DND-41 (cell line): ENCODE data around the gene ZNF541.

Experiments
- ATAC-seq: fragments of 200-7000 bp; cut with Tn5 transposase; 3 replicates; pipeline ENCODE4 v1.9.1; 2021; ENCODE audit warnings: low read depth; ENCODE audit not compliant: insufficient read depth
- DNase-seq: peaks from one replicate; pipeline ENCODE4 v3.0.0-alpha.2; 2020
- H2AFZ ChIP-seq: 2 replicates; pipeline ENCODE4 v1.6.0; 2012; ENCODE audit warnings: low read depth, low read length
- H3K27ac ChIP-seq: 2 replicates; pipeline ENCODE4 v1.5.1; 2012; ENCODE audit warnings: low read length, inconsistent platforms
- H3K27me3 ChIP-seq: fragments of 200-600 bp; sonication (generic); 2 replicates; pipeline ENCODE4 v1.6.0; 2012; ENCODE audit warnings: low read length, mild to moderate bottlenecking, inconsistent platforms; ENCODE audit not compliant: insufficient read depth, poor library complexity
- H3K36me3 ChIP-seq: 2 replicates; pipeline ENCODE4 v1.5.1; 2012; ENCODE audit warnings: low read length, inconsistent platforms; ENCODE audit not compliant: insufficient read depth
- H3K4me1 ChIP-seq: 2 replicates; pipeline ENCODE4 v1.5.1; 2012; ENCODE audit warnings: mild to moderate bottlenecking, low read length; ENCODE audit not compliant: insufficient read depth
- H3K4me2 ChIP-seq: 2 replicates; pipeline ENCODE4 v1.6.0; 2012; ENCODE audit warnings: mild to moderate bottlenecking, moderate library complexity, low read length, inconsistent platforms; ENCODE audit not compliant: insufficient read depth
- H3K4me3 ChIP-seq, 2 experiments: fragments of 200-600 bp in 1 of 2; shearing (Covaris generic) in 1 of 2; 2 replicates each; pipeline ENCODE4 v1.5.1; 2012 to 2016; ENCODE audit warnings: inconsistent platforms in 2 of 2, low read length in 2 of 2, mild to moderate bottlenecking in 2 of 2, low read depth in 1 of 2, moderate library complexity in 1 of 2
- H3K79me2 ChIP-seq: 2 replicates; pipeline ENCODE4 v1.6.0; 2012; ENCODE audit warnings: low read length, inconsistent platforms; ENCODE audit not compliant: insufficient read depth
- H3K9ac ChIP-seq: 2 replicates; pipeline ENCODE4 v1.6.0; 2012; ENCODE audit warnings: low read depth, mild to moderate bottlenecking, inconsistent platforms, low read length, moderate library complexity
- H3K9me3 ChIP-seq: 2 replicates; pipeline ENCODE4 v1.5.1; 2012; ENCODE audit warnings: low read length, moderate library complexity, mild to moderate bottlenecking, inconsistent platforms; ENCODE audit not compliant: insufficient read depth, severe bottlenecking
- H4K20me1 ChIP-seq: 2 replicates; pipeline ENCODE4 v1.6.0; 2012; ENCODE audit warnings: low read length; ENCODE audit not compliant: insufficient read depth
- EZH2 ChIP-seq: IDR thresholded peaks from 3 replicates; pipeline ENCODE4 v1.6.1; 2012; ENCODE audit warnings: borderline replicate concordance, low read depth, mild to moderate bottlenecking, moderate library complexity, low read length, inconsistent platforms; ENCODE audit not compliant: severe bottlenecking
- TF ChIP-seq, protein P1 (sequence below): IDR thresholded peaks from 2 replicates; pipeline ENCODE4 v1.5.1; 2012; ENCODE audit warnings: borderline replicate concordance, low read length, moderate library complexity, mild to moderate bottlenecking; ENCODE audit not compliant: poor library complexity, severe bottlenecking; ENCODE audit errors: extremely low read depth

The ZNF541 gene

DNA sequence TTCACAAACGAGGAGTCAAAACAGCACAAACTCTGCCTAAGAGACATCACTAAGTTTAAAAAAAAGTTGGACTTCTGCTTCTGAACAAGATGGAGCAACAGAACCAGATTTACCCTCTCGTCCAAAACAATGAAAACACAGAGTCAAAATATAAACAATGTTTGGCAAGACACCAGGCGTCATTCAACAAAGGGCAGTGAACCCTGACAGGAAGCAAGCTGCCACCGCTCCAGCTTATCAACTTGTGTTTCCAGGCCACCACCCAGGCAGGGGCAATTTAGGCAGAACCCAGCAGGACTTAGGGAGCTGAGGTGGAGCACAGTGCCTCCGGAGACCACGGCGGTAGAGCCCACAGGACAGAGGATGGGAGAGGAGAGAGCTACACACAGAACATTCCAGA lies 49.5 kb downstream of the ZNF541 start:
- H3K4me2 ChIP-seq, result no peak overlapping the region
- no peak overlapping the region for H3K9ac ChIP-seq
- no peaks in the 10 kb centered on the region for H3K36me3 ChIP-seq
- DNase-seq (no peak), ATAC-seq (no peak)
- peaks cover 40% of the 10 kb centered on the region for H4K20me1 ChIP-seq
- no peak overlapping the region for H3K27ac ChIP-seq
- no peaks in the 10 kb centered on the region for H3K79me2 ChIP-seq
- H3K4me3 ChIP-seq, result no peak overlapping the region
- TF ChIP-seq, protein P1, sequence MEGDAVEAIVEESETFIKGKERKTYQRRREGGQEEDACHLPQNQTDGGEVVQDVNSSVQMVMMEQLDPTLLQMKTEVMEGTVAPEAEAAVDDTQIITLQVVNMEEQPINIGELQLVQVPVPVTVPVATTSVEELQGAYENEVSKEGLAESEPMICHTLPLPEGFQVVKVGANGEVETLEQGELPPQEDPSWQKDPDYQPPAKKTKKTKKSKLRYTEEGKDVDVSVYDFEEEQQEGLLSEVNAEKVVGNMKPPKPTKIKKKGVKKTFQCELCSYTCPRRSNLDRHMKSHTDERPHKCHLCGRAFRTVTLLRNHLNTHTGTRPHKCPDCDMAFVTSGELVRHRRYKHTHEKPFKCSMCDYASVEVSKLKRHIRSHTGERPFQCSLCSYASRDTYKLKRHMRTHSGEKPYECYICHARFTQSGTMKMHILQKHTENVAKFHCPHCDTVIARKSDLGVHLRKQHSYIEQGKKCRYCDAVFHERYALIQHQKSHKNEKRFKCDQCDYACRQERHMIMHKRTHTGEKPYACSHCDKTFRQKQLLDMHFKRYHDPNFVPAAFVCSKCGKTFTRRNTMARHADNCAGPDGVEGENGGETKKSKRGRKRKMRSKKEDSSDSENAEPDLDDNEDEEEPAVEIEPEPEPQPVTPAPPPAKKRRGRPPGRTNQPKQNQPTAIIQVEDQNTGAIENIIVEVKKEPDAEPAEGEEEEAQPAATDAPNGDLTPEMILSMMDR, result no peak
- TF ChIP-seq EZH2, result no peak
- peaks cover 25% of the 10 kb centered on the region for H3K27me3 ChIP-seq
- H3K9me3 ChIP-seq, result no peaks in the 10 kb centered on the region
- no peak overlapping the region for H2AFZ ChIP-seq
- H3K4me1 ChIP-seq, result peaks cover 9% of the 10 kb centered on the region
